ENCODE results near the gene BMI1. TPM values are rescaled to one million over a fixed set of nuclear protein-coding genes. Genes with fewer than 3 reads are reported as not detected.

BMI1 gene
- total RNA-seq, 1 experiment from 2014 or later: 3.4 TPM

DNA sequence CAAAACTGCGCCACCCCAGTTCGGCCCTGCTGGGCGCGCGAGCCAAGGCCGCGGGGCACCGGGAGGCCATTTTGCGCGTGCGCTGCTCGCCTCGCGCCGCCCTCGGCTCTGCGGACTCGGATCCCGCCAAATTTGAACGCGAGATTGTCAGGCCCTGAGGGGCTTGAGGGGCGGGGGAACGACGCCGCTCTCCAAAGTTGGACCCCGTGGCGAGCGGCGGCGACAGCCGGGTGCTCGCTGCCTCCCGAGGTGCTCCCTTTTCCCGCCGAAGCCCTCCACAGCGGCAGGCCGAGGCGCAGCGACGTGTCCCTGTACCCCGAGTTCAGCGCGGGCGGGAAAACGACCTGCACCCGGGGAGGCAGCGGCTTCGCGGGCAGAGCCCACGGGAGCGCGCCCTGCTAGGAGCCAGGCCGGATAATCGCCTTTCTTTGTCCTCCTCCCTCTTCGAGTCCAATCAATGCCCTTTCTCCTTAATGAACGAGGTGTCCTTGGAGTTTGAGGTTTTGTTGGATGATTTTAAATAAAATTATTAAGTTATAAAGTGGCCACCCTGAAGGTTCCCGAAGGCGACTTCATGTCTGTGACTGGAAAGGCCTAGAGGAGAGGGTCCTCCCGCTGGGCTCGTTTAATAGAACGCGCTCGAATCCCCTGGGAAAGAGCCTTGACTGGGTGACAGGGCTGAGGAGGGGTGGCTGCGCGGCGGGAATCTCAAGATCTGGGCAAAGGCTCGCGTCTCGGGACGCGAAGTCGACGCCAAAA, 13.7 kb downstream of the BMI1 start:
- peak overlapping the region; percentile 65 for H3K4me3 Mint-ChIP-seq
- CTCF ChIA-PET: interaction anchor here (1.0 kb wide), 1 partner anchor 331 kb away, joined by 3 read pairs; the partner anchor contains the start of gene DNAJC1
- TF ChIP-seq, protein P1, sequence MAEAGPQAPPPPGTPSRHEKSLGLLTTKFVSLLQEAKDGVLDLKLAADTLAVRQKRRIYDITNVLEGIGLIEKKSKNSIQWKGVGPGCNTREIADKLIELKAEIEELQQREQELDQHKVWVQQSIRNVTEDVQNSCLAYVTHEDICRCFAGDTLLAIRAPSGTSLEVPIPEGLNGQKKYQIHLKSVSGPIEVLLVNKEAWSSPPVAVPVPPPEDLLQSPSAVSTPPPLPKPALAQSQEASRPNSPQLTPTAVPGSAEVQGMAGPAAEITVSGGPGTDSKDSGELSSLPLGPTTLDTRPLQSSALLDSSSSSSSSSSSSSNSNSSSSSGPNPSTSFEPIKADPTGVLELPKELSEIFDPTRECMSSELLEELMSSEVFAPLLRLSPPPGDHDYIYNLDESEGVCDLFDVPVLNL (CRISPR knock-in tag; IDR thresholded peaks at IDR 0.05; ENCODE audit: borderline replicate concordance, low read depth): peak; percentile 96
- TF ChIP-seq GRHL2 (CRISPR knock-in tag; IDR thresholded peaks at IDR 0.05; ENCODE audit: insufficient replicate concordance, severe bottlenecking): no peak
- no peak for TF ChIP-seq HMGA2 (CRISPR knock-in tag; IDR thresholded peaks at IDR 0.05)
- TF ChIP-seq TEAD4 (CRISPR knock-in tag; IDR thresholded peaks at IDR 0.05): peak; percentile 76; the same call in 1 of the 2 replicates
- TF ChIP-seq TEAD1 (CRISPR knock-in tag; IDR thresholded peaks at IDR 0.05): peak; percentile 94
- peak; percentile 64; the same call in 1 of the 2 replicates for TF ChIP-seq ZNF317 (CRISPR knock-in tag; IDR thresholded peaks at IDR 0.05; ENCODE audit: borderline replicate concordance, low read depth)
- TF ChIP-seq, protein P2, sequence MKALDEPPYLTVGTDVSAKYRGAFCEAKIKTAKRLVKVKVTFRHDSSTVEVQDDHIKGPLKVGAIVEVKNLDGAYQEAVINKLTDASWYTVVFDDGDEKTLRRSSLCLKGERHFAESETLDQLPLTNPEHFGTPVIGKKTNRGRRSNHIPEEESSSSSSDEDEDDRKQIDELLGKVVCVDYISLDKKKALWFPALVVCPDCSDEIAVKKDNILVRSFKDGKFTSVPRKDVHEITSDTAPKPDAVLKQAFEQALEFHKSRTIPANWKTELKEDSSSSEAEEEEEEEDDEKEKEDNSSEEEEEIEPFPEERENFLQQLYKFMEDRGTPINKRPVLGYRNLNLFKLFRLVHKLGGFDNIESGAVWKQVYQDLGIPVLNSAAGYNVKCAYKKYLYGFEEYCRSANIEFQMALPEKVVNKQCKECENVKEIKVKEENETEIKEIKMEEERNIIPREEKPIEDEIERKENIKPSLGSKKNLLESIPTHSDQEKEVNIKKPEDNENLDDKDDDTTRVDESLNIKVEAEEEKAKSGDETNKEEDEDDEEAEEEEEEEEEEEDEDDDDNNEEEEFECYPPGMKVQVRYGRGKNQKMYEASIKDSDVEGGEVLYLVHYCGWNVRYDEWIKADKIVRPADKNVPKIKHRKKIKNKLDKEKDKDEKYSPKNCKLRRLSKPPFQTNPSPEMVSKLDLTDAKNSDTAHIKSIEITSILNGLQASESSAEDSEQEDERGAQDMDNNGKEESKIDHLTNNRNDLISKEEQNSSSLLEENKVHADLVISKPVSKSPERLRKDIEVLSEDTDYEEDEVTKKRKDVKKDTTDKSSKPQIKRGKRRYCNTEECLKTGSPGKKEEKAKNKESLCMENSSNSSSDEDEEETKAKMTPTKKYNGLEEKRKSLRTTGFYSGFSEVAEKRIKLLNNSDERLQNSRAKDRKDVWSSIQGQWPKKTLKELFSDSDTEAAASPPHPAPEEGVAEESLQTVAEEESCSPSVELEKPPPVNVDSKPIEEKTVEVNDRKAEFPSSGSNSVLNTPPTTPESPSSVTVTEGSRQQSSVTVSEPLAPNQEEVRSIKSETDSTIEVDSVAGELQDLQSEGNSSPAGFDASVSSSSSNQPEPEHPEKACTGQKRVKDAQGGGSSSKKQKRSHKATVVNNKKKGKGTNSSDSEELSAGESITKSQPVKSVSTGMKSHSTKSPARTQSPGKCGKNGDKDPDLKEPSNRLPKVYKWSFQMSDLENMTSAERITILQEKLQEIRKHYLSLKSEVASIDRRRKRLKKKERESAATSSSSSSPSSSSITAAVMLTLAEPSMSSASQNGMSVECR (CRISPR knock-in tag; IDR thresholded peaks at IDR 0.05; ENCODE audit: borderline replicate concordance): peak; percentile 79
- peak; percentile 42 for TF ChIP-seq NFYB (CRISPR knock-in tag; conservative IDR thresholded peaks at IDR 0.05; ENCODE audit: low read depth)
- peak; percentile 84; the same call in 1 of the 2 replicates for TF ChIP-seq NR1H2 (CRISPR knock-in tag; IDR thresholded peaks at IDR 0.05)
- TF ChIP-seq ELF4 (CRISPR knock-in tag; IDR thresholded peaks at IDR 0.05; ENCODE audit: low read depth): peak; percentile 90; the same call in 1 of the 2 replicates
- TF ChIP-seq, protein P3, sequence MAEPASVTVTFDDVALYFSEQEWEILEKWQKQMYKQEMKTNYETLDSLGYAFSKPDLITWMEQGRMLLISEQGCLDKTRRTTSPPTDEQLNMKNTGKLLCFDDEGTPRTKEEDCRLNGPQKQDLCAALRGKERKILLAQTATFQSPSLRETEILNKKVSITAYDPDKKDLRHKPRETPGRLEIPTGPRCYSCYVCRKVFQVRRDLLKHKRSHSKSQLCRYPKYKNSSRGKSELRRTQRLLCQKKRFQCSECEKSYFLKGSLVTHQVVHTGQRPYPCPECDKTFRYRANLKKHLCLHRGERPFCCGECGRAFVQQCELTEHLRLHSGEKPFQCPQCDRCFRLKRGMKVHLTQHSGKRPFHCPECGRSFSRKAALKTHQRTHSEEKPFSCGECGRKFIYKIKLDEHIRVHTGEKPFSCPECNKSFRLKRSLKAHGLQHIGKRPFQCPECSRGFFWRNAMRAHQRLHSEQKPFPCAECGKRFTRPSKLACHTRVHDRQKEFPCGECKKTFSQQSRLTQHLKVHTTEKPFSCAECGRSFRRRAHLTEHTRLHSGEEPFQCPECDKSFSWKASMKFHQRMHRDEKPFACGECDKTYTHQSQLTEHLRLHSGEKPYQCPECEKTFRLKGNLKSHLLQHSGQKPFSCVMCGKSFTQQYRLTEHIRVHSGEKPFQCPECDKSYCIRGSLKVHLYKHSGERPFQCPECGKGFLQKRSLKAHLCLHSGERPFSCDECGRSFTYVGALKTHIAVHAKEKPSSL (CRISPR knock-in tag; conservative IDR thresholded peaks at IDR 0.05): no peak
- TF ChIP-seq, protein P4, sequence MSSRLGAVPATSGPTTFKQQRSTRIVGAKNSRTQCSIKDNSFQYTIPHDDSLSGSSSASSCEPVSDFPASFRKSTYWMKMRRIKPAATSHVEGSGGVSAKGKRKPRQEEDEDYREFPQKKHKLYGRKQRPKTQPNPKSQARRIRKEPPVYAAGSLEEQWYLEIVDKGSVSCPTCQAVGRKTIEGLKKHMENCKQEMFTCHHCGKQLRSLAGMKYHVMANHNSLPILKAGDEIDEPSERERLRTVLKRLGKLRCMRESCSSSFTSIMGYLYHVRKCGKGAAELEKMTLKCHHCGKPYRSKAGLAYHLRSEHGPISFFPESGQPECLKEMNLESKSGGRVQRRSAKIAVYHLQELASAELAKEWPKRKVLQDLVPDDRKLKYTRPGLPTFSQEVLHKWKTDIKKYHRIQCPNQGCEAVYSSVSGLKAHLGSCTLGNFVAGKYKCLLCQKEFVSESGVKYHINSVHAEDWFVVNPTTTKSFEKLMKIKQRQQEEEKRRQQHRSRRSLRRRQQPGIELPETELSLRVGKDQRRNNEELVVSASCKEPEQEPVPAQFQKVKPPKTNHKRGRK (CRISPR knock-in tag; IDR thresholded peaks at IDR 0.05; ENCODE audit: borderline replicate concordance): no peak; the same call in 1 of the 2 replicates
- TF ChIP-seq FOXK1 (CRISPR knock-in tag; IDR thresholded peaks at IDR 0.05): peak; percentile 83
- TF ChIP-seq TCF7 (CRISPR knock-in tag; IDR thresholded peaks at IDR 0.05; ENCODE audit: low read depth): peak; percentile 86
- TF ChIP-seq FOXP1 (CRISPR knock-in tag; IDR thresholded peaks at IDR 0.05; ENCODE audit: borderline replicate concordance): peak; percentile 95
- TF ChIP-seq, protein P5, sequence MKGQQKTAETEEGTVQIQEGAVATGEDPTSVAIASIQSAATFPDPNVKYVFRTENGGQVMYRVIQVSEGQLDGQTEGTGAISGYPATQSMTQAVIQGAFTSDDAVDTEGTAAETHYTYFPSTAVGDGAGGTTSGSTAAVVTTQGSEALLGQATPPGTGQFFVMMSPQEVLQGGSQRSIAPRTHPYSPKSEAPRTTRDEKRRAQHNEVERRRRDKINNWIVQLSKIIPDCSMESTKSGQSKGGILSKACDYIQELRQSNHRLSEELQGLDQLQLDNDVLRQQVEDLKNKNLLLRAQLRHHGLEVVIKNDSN (CRISPR knock-in tag; IDR thresholded peaks at IDR 0.05): peak; percentile 58
- TF ChIP-seq, protein P6, sequence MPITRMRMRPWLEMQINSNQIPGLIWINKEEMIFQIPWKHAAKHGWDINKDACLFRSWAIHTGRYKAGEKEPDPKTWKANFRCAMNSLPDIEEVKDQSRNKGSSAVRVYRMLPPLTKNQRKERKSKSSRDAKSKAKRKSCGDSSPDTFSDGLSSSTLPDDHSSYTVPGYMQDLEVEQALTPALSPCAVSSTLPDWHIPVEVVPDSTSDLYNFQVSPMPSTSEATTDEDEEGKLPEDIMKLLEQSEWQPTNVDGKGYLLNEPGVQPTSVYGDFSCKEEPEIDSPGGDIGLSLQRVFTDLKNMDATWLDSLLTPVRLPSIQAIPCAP (CRISPR knock-in tag; IDR thresholded peaks at IDR 0.05): peak; percentile 93
- peak; percentile 87; the same call in 1 of the 2 replicates for TF ChIP-seq ZBTB21 (CRISPR knock-in tag; IDR thresholded peaks at IDR 0.05; ENCODE audit: borderline replicate concordance)
- TF ChIP-seq RELA (CRISPR knock-in tag; IDR thresholded peaks at IDR 0.05; ENCODE audit: borderline replicate concordance): peak; percentile 87; the same call in 1 of the 2 replicates
- peak; percentile 61; the same call in 1 of the 2 replicates for TF ChIP-seq NR2C2 (CRISPR knock-in tag; IDR thresholded peaks at IDR 0.05)
- TF ChIP-seq, protein P7, sequence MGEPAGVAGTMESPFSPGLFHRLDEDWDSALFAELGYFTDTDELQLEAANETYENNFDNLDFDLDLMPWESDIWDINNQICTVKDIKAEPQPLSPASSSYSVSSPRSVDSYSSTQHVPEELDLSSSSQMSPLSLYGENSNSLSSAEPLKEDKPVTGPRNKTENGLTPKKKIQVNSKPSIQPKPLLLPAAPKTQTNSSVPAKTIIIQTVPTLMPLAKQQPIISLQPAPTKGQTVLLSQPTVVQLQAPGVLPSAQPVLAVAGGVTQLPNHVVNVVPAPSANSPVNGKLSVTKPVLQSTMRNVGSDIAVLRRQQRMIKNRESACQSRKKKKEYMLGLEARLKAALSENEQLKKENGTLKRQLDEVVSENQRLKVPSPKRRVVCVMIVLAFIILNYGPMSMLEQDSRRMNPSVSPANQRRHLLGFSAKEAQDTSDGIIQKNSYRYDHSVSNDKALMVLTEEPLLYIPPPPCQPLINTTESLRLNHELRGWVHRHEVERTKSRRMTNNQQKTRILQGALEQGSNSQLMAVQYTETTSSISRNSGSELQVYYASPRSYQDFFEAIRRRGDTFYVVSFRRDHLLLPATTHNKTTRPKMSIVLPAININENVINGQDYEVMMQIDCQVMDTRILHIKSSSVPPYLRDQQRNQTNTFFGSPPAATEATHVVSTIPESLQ (CRISPR knock-in tag; IDR thresholded peaks at IDR 0.05): no peak
- peak; percentile 90 for TF ChIP-seq ZNF121 (CRISPR knock-in tag; IDR thresholded peaks at IDR 0.05)
- TF ChIP-seq ZNF219 (CRISPR knock-in tag; IDR thresholded peaks at IDR 0.05; ENCODE audit: borderline replicate concordance): no peak

More for the DNA sequence above, 13.7 kb downstream of the BMI1 start:
- DNase-seq (ENCODE audit: low spot score) (peak; percentile 77), ATAC-seq (peak; percentile 43)
- POLR2A ChIA-PET: no interaction called here
- Mint-ChIP-seq H3K9me3 (no peaks in the 10 kb centered on the region), H3K27me3 (ENCODE audit: low read depth) (peaks cover 100% of the 10 kb centered on the region), H3K36me3 (no peaks in the 10 kb centered on the region), H3K27ac (no peak overlapping the region), H3K4me1 (peaks cover 26% of the 10 kb centered on the region)
